Measurements from ENCODE around the gene KDM5B. TPM values are rescaled to one million over a fixed set of nuclear protein-coding genes. Genes with fewer than 3 reads are reported as not detected.
"Not testable (repeated sequence)": the region's sequence is repeated elsewhere in the genome, so short reads cannot be mapped to it uniquely, and the experiment has no call there.

Gene KDM5B
- total RNA-seq, 1 donor from 2014 or later = 148 TPM

GRCh38 chr1:202794931-202795330, 13.3 kb downstream of the KDM5B start:
- FAIRE-seq; DNase-seq (ENCODE audit: low spot score in 2 of 2): not testable (repeated sequence)

- FAIRE-seq (no peak), DNase-seq (ENCODE audit: low spot score in 2 of 2) (no peak)
These were observed 14.0 kb downstream of the KDM5B start for GRCh38 chr1:202794051-202794740.

GRCh38 chr1:202791077-202791747, 17.0 kb downstream of the KDM5B start:
- no peak for FAIRE-seq
- no peak for DNase-seq (ENCODE audit: low spot score in 2 of 2)

DNA sequence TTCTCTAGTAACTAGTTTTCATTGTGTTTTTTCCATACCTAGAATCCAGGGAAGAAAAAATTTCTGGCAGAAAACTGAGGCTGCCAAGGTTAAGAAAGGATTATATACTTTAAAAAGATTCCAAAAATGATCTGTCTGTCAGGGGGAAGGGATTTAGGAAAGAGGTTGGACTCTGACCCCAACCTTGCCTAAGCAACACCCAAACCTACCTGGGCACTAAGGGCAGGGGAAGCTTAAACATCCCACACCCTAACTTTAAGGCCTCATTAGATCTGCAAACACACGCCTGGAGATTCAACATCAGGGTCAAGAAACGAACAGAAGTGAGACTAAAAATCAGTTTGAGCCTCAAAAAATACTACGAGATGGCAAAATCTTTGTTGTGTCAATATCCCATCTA, 19.4 kb downstream of the KDM5B start:
- FAIRE-seq (no peak), DNase-seq (ENCODE audit: low spot score in 2 of 2) (no peak)

- no peak for DNase-seq (ENCODE audit: low spot score in 2 of 2)
- no peak for FAIRE-seq
These were observed 21.4 kb downstream of the KDM5B start for GRCh38 chr1:202786804-202787203.

DNA sequence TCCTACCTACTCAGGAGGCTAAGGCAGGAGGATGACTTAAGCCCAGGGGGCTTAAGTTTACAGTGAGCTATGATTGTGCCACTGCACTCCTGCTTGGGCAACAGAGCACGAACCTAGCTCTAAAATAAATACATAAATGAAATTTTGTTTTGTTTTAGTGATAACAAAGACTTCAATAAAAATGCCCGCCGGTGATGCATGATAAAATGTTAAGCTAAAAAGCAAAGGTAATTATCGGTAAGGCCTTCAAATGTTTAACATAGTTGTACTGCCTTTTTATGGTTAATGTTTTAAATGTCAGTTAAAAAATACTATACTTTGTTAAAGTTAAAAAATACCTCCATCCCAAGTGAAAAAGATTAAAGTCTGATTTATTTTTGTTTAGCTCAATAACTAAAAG, 27.0 kb downstream of the KDM5B start:
- FAIRE-seq = no peak
- no peak for DNase-seq (ENCODE audit: low spot score in 2 of 2)

DNA sequence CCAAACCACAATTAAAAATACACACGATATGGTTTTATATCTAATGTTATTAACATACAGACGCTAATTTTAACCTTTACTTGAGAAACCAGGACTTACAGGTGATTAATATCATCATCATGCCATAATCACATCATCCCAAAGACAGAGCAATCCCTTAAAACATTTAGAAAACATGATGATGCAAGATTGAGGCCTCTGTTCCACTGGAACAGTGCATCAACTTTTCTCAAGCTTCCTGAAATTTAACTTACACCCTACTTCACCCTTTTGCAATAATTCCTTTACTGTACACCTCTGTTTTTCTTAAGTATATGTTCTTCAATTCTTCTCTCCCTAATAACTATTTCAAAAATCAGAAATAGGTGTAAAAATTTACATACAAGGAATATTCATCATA, 38.1 kb downstream of the KDM5B start:
- no peak for FAIRE-seq

GRCh38 chr1:202765721-202766120, 42.5 kb downstream of the KDM5B start:
- FAIRE-seq (no peak), DNase-seq (ENCODE audit: low spot score in 2 of 2) (no peak)

More for the DNA sequence above, 38.1 kb downstream of the KDM5B start:
- DNase-seq (ENCODE audit: low spot score in 2 of 2) = no peak

DNA sequence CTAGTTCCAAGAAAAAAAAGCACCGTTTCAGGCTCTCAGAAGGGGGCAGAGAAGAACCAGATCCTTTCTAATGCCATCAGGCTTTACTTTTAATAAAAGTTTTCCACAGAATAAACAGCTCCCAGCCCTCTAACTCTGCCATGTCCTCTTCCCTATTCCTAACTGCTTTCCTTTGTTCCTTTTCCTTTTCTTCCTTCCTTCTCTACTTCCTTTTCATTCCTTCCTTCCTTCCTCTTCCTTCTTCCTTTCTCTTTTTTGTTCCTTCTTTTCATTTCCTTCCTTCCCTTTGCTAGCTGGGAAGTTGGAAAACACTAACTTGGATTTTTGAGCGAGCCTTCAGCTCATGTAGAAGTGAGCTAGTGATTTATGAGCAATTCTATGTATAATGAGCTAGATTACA, 46.2 kb downstream of the KDM5B start:
- DNase-seq (ENCODE audit: low spot score in 2 of 2) = no peak
- FAIRE-seq = no peak

GRCh38 chr1:202760589-202760988, 47.6 kb downstream of the KDM5B start:
- FAIRE-seq = no peak
- DNase-seq (ENCODE audit: low spot score in 2 of 2) = no peak

DNA sequence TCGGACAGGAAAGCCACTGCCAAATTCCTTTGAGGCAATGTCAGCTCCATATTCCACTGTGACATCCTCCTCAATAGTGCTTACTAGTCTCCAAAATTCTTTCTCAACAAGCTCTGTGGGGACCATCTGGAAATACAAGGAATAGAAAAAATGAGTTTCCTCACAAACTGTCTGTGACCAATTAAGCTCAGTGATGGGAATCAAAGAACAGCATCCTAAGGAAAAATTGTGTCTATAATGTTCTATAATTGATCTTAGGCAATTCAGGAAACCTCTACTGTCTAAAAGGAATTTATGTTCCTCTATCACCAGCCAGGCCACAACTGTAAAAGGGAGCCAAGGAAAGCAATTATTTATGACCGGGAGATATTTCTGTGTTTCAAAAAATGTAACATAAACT, 51.8 kb downstream of the KDM5B start:
- DNase-seq (ENCODE audit: low spot score in 2 of 2) (no peak), FAIRE-seq (no peak)

GRCh38 chr1:202754293-202754692, 53.9 kb downstream of the KDM5B start:
- no peak for FAIRE-seq

DNA sequence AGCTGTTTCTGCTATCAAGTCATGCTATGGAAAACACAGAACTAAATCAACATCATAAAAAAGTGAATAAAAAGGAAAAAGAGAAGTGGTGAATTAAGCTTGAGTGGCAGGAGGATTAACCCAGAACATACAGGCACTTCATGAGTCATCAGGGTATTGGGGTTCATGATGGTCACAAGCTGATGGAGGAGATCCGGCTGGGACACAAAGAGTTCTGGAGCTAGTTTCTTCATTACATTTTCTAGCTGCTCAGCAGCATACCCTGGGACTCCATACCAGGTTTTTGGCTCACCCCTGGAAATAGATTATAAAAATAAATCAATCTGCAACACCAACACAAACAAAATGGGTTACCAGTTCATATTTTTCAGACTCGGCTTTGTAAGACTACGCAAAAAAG, 55.4 kb downstream of the KDM5B start:
- FAIRE-seq = no peak
- DNase-seq (ENCODE audit: low spot score in 2 of 2) = no peak

More at GRCh38 chr1:202754293-202754692, 53.9 kb downstream of the KDM5B start:
- no peak for DNase-seq (ENCODE audit: low spot score in 2 of 2)

DNA sequence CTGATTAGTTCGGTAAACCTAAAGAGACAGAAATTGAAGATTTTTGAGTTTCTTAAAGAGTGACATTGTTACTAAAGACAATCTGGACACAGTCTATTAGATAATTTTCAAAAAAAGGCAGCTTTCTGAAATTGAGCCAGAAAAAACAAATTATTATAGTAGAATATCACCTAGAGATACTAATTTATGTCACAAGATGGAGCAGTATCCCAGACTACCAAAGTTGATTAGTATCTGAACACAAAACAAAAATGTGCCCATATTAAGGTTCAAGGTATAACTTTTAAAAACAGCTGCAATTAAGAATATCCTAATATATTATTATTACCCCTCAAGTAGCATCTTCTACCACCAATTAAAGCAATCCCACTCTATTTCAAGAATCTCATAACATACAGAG, 57.5 kb downstream of the KDM5B start:
- FAIRE-seq (no peak), DNase-seq (ENCODE audit: low spot score in 2 of 2) (no peak)

- no peak for DNase-seq (ENCODE audit: low spot score in 2 of 2)
- no peak for FAIRE-seq
These were observed 58.2 kb downstream of the KDM5B start for GRCh38 chr1:202750024-202750423.

- FAIRE-seq (no peak), DNase-seq (ENCODE audit: low spot score in 2 of 2) (no peak)
These were observed 62.8 kb downstream of the KDM5B start for GRCh38 chr1:202745323-202745888.

DNA sequence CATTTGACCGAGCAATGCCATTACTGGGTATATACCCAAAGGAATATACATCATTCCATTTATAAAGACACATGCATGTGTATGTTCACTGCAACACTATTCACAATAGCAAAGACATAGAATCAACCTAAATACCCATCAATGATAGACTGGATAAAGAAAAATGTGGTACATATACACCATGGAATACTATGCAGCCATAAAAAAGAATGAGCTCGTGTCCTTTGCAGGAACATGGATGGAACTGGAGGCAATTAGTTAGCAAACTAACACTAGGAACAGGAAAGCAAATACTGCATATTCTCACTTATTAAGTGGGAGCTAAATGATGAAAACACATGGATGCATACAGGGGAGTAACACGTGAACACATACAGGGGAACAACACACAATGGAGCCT, 63.5 kb downstream of the KDM5B start:
- not testable (repeated sequence) for DNase-seq (ENCODE audit: low spot score in 2 of 2)

DNA sequence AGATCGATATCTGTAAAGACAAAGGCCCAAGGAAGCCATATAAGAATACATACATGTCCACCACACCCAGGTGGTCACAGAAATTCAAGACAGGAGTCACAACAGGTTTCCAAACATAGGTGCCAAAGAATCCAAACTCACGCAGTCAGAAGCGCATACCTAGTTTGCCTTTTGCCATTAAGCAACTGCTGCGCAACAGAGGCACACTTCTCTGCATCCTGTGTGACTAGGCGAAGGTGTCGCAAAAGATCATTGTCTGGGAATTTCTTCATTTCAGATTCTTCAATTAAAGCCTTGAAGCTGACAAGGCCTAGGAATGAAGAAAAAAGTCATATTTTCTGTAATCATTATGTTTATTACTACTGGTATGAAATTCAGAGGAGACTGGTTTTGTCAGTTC, 65.7 kb downstream of the KDM5B start:
- DNase-seq (ENCODE audit: low spot score in 2 of 2) = no peak

More for the DNA sequence above, 63.5 kb downstream of the KDM5B start:
- FAIRE-seq = not testable (repeated sequence)

DNA sequence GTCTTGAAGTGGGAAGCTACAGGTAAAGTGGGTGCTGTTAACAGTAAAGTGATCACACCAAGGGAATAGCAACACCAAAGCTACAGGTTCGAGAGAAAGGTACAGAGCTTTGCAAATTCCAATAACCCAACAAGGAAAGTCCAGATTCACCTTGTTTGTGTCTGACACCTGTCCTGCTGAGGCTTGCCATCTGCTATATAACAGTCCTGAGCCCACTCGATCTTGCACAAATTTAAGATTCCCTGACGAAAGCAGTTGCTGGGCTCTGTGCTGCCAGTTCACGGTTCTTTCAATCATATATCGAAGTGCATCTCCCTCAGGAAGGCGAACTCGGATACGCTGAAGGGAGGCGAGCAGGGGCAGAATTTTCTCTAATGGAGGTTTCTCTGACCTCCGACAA, 75.0 kb downstream of the KDM5B start:
- no peak for DNase-seq (ENCODE audit: low spot score in 2 of 2)

More for the DNA sequence above, 65.7 kb downstream of the KDM5B start:
- FAIRE-seq = no peak

GRCh38 chr1:202728951-202729350, 79.3 kb downstream of the KDM5B start:
- DNase-seq (ENCODE audit: low spot score in 2 of 2) (no peak), FAIRE-seq (no peak)

More for the DNA sequence above, 75.0 kb downstream of the KDM5B start:
- FAIRE-seq = no peak

DNA sequence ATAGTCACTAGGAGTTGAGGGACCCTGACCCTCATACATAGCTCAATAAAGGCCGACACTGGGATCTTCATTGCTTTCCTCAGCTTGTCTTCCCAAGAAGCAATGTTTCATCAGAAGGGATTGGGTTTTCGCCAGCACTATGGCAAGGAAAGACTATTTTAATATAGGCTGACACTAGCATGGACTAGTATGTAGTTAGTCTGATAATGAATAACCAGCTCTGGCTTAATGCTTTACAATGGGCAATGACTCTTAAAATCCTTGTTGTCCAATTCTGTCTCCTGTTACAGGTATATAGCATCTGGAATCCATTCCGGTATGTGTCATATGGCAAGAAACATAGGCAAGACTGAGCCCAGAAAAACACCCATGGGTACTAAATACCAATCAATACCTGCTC, 82.7 kb downstream of the KDM5B start:
- DNase-seq (ENCODE audit: low spot score in 2 of 2) (no peak), FAIRE-seq (no peak)

- FAIRE-seq (no peak), DNase-seq (ENCODE audit: low spot score in 2 of 2) (no peak)
These were observed 84.5 kb downstream of the KDM5B start for GRCh38 chr1:202723708-202724107.

All from frontal cortex (tissue), 4 donors.